PC-9 (cell line): Measurements from ENCODE around the gene RPA3.

Source experiments
- EZH2 ChIP-seq: fragments of 200-600 bp; sonication (generic); IDR thresholded peaks from 2 replicates; pipeline ENCODE4 v1.8.0; 2017; ENCODE audit warnings: antibody characterized with exemption, low read depth
- TF ChIP-seq, protein P1 (sequence below): fragments of 200-600 bp; sonication (generic); conservative IDR thresholded peaks from 2 replicates; pipeline ENCODE4 v1.6.1; 2017; ENCODE audit warnings: mixed run types, antibody characterized with exemption, mild to moderate bottlenecking, moderate library complexity

DNA sequence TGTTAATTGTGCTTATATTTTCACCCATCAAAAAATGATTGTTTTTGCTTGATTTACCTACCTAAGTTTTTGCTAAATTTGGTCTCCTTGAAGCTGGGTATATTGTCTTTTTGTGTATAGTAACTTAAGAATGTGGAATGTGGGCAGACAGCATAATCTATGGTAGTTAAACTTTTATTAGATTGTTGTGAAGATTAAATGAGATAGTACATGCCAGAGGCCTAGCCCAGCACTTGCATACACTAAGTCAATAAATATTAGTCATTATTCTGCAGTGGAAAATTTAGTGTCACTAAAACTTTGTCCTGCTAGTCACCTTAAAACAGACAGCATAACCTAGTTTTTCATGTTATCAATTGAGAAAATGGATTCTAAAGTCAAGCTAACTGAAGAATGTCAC lies 19.3 kb upstream of the RPA3 start:
- TF ChIP-seq, protein P1, sequence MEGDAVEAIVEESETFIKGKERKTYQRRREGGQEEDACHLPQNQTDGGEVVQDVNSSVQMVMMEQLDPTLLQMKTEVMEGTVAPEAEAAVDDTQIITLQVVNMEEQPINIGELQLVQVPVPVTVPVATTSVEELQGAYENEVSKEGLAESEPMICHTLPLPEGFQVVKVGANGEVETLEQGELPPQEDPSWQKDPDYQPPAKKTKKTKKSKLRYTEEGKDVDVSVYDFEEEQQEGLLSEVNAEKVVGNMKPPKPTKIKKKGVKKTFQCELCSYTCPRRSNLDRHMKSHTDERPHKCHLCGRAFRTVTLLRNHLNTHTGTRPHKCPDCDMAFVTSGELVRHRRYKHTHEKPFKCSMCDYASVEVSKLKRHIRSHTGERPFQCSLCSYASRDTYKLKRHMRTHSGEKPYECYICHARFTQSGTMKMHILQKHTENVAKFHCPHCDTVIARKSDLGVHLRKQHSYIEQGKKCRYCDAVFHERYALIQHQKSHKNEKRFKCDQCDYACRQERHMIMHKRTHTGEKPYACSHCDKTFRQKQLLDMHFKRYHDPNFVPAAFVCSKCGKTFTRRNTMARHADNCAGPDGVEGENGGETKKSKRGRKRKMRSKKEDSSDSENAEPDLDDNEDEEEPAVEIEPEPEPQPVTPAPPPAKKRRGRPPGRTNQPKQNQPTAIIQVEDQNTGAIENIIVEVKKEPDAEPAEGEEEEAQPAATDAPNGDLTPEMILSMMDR: no peak
- no peak for TF ChIP-seq EZH2
